Measurements from ENCODE around the gene F7.

The F7 gene

DNA sequence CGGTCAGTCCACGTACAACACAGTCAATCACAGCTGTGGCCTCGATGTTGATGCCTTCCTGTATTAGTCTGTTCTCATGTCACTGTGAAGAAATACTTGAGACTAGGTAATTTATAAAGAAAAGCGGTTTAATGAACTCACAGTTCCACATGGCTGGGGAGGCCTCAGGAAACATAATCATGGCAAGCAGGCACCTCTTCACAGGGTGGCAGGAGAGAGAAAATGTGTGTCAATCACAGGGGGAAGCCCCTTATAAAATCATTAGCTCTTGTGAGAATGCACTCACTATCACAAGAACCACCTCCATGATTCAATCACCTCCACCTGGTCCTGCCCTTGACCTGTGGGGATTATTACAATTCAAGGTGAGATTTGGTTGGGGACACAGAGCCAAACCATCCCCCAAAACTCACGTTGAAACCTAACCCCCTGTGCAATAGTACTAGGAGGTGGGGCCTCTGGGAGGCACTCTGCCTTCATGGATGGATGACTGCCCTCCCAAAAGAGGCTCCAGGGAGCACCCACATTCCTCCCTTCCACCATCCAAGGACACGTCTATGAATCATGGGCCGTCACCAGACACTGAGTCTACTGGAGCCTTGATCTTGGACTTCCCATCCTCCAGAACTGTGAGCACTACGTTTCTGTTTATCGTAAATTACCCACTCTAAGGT lies 50.5 kb downstream of the F7 start:
- Histone ChIP-seq H3K36me3 (ENCODE audit: control insufficient read depth in 1 of 2, insufficient read depth in 2 of 2, low read depth in 1 of 2, low read length in 2 of 2) (no peaks in the 10 kb centered on the region), H2AFZ (ENCODE audit: low read depth, low read length) (no peak overlapping the region), H3K14ac (ENCODE audit: low read length in 2 of 2) (no peak overlapping the region), H2BK12ac (ENCODE audit: low read length in 2 of 2) (no peak overlapping the region), H3K79me1 (replicated peaks; ENCODE audit: low read length, poor library complexity, severe bottlenecking) (no peaks in the 10 kb centered on the region), H3K18ac (ENCODE audit: low read depth in 1 of 2, low read length in 2 of 2) (no peak overlapping the region), H4K8ac (ENCODE audit: low read length) (no peak overlapping the region), H3K9me3 (ENCODE audit: control insufficient read depth, low read length) (no peaks in the 10 kb centered on the region), H4K91ac (ENCODE audit: low read length) (no peak overlapping the region), H3K4ac (ENCODE audit: low read depth in 1 of 2, low read length in 2 of 2) (no peak overlapping the region), H2BK15ac (ENCODE audit: low read depth, poor library complexity, severe bottlenecking) (no peak overlapping the region), H3K27me3 (ENCODE audit: control insufficient read depth in 1 of 2, insufficient read depth in 1 of 2, low read length in 2 of 2) (peaks cover 2 to 19% of the 10 kb centered on the region in 2 experiments), H3K4me2 (ENCODE audit: low read length, poor library complexity, severe bottlenecking) (no peak overlapping the region), H2AK5ac (ENCODE audit: low read length, severe bottlenecking) (no peak overlapping the region), H2BK120ac (ENCODE audit: low read depth, low read length) (no peak overlapping the region), H3K27ac (ENCODE audit: low read length, poor library complexity, severe bottlenecking) (no peak overlapping the region), H3K9ac (ENCODE audit: low read length) (no peak overlapping the region), H3K23ac (ENCODE audit: low read length in 2 of 2) (no peak overlapping the region), H3K4me3 (ENCODE audit: insufficient read depth in 1 of 2, low read depth in 1 of 2, low read length in 2 of 2) (no peak overlapping the region), H2BK5ac (ENCODE audit: low read depth, low read length, poor library complexity, severe bottlenecking) (no peak overlapping the region), H3K4me1 (ENCODE audit: control insufficient read depth, insufficient read depth, low read depth, low read length) (peaks cover 23% of the 10 kb centered on the region)
- 92% methylated on average over 9 of the region's 9 CpGs for WGBS
- DNase-seq: no peak

- no peaks in the 10 kb centered on the region for H3K79me1 ChIP-seq (replicated peaks; ENCODE audit: low read length, poor library complexity, severe bottlenecking)
- H4K91ac ChIP-seq (ENCODE audit: low read length): no peak overlapping the region
- no peak overlapping the region for H2BK15ac ChIP-seq (ENCODE audit: low read depth, poor library complexity, severe bottlenecking)
- peaks cover 16% of the 10 kb centered on the region for H3K4me1 ChIP-seq (ENCODE audit: control insufficient read depth, insufficient read depth, low read depth, low read length)
- H3K4me3 ChIP-seq (ENCODE audit: insufficient read depth in 1 of 2, low read depth in 1 of 2, low read length in 2 of 2): no peak overlapping the region
- no peak overlapping the region for H2AK5ac ChIP-seq (ENCODE audit: low read length, severe bottlenecking)
- H3K9ac ChIP-seq (ENCODE audit: low read length): no peak overlapping the region
- H3K27ac ChIP-seq (ENCODE audit: low read length, poor library complexity, severe bottlenecking): no peak overlapping the region
- H2AFZ ChIP-seq (ENCODE audit: low read depth, low read length): no peak overlapping the region
- H2BK120ac ChIP-seq (ENCODE audit: low read depth, low read length): no peak overlapping the region
- no peak overlapping the region for H3K23ac ChIP-seq (ENCODE audit: low read length in 2 of 2)
- no peak for DNase-seq
- no peak overlapping the region for H3K4me2 ChIP-seq (ENCODE audit: low read length, poor library complexity, severe bottlenecking)
- no peak overlapping the region for H3K14ac ChIP-seq (ENCODE audit: low read length in 2 of 2)
- no peaks in the 10 kb centered on the region for H3K9me3 ChIP-seq (ENCODE audit: control insufficient read depth, low read length)
- H2BK12ac ChIP-seq (ENCODE audit: low read length in 2 of 2): no peak overlapping the region
- no peak overlapping the region for H4K8ac ChIP-seq (ENCODE audit: low read length)
- H3K36me3 ChIP-seq (ENCODE audit: control insufficient read depth in 1 of 2, insufficient read depth in 2 of 2, low read depth in 1 of 2, low read length in 2 of 2): no peaks in the 10 kb centered on the region
- peaks cover 5 to 22% of the 10 kb centered on the region in 2 experiments for H3K27me3 ChIP-seq (ENCODE audit: control insufficient read depth in 1 of 2, insufficient read depth in 1 of 2, low read length in 2 of 2)
- H2BK5ac ChIP-seq (ENCODE audit: low read depth, low read length, poor library complexity, severe bottlenecking): no peak overlapping the region
- WGBS: 78% methylated on average over 12 of the region's 12 CpGs
- no peak overlapping the region for H3K18ac ChIP-seq (ENCODE audit: low read depth in 1 of 2, low read length in 2 of 2)
- H3K4ac ChIP-seq (ENCODE audit: low read depth in 1 of 2, low read length in 2 of 2): no peak overlapping the region
Measured at GRCh38 chr13:113157206-113157928, 51.8 kb downstream of the F7 start.

DNA sequence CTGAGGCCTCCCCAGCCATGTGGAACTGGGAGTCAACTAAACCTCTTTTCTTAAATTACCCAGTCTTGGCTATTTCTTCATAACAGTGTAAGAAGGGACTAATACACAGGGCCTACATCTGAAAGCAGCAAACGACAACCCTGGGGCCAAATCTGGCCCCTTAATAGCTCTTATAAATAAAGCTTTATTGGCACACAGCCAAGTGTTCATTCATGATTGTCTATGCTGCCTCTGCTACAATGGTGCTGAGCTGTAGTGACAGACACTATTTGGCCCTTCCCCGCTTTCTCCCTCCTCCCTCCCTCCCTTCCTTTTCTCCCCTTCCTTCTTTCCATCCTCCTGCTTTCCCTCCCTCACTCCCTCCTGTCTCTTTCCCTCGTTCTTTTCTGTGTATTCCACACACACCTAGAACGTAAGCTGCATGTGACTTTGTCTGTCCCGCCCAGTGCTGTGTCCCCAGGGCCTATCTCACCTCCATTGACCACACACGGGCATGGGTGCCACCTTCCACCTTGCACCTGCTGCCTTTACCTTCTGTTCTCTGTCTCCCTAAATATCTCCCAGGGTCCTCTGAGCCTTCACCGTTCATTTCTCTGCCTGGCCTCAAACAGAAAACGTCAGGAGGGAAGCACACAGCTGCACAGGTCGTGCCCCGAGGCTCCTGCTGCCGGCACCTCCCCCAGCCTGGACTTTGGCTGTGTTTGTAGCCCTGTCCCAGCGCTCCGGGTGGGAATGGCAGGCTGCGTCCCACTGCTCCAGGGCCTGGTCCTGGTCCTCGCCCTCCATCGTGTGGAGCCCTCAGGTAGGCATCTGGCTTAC lies 52.5 kb downstream of the F7 start, which contains the start of gene PROZ:
Gene PROZ, plus strand, starts transcription at position 720 of the 819 bp plus-strand sequence. Its CDS starts 13 bp downstream, at position 733.
- Histone ChIP-seq H3K4me3 (ENCODE audit: insufficient read depth in 1 of 2, low read depth in 1 of 2, low read length in 2 of 2) (no peak within 1 kb of the TSS), H3K14ac (ENCODE audit: low read length in 2 of 2) (peak within 1 kb of the TSS in 1 of 2 experiments; percentile 86), H2BK15ac (ENCODE audit: low read depth, poor library complexity, severe bottlenecking) (no peak within 1 kb of the TSS), H2BK120ac (ENCODE audit: low read depth, low read length) (no peak within 1 kb of the TSS), H2BK12ac (ENCODE audit: low read length in 2 of 2) (peak within 1 kb of the TSS in 1 of 2 experiments; percentile 52), H3K9ac (ENCODE audit: low read length) (no peak within 1 kb of the TSS), H4K8ac (ENCODE audit: low read length) (no peak within 1 kb of the TSS), H3K18ac (ENCODE audit: low read depth in 1 of 2, low read length in 2 of 2) (peak within 1 kb of the TSS in 1 of 2 experiments; percentile 42), H3K27ac (ENCODE audit: low read length, poor library complexity, severe bottlenecking) (no peak within 1 kb of the TSS), H3K9me3 (ENCODE audit: control insufficient read depth, low read length) (no peaks in the 10 kb centered on the region), H3K4me1 (ENCODE audit: control insufficient read depth, insufficient read depth, low read depth, low read length) (peaks cover 14% of the 10 kb centered on the region), H3K27me3 (ENCODE audit: control insufficient read depth in 1 of 2, insufficient read depth in 1 of 2, low read length in 2 of 2) (peaks cover 11 to 26% of the 10 kb centered on the region in 2 experiments), H3K79me1 (replicated peaks; ENCODE audit: low read length, poor library complexity, severe bottlenecking) (no peaks in the 10 kb centered on the region), H3K36me3 (ENCODE audit: control insufficient read depth in 1 of 2, insufficient read depth in 2 of 2, low read depth in 1 of 2, low read length in 2 of 2) (no peaks in the 10 kb centered on the region), H3K23ac (ENCODE audit: low read length in 2 of 2) (no peak within 1 kb of the TSS), H2BK5ac (ENCODE audit: low read depth, low read length, poor library complexity, severe bottlenecking) (no peak within 1 kb of the TSS), H2AFZ (ENCODE audit: low read depth, low read length) (no peak within 1 kb of the TSS), H3K4me2 (ENCODE audit: low read length, poor library complexity, severe bottlenecking) (no peak within 1 kb of the TSS), H3K4ac (ENCODE audit: low read depth in 1 of 2, low read length in 2 of 2) (no peak within 1 kb of the TSS), H2AK5ac (ENCODE audit: low read length, severe bottlenecking) (no peak within 1 kb of the TSS), H4K91ac (ENCODE audit: low read length) (peak within 1 kb of the TSS; percentile 34)
- WGBS: 65% methylated on average over 16 of the region's 16 CpGs
- no peak for DNase-seq

- no peak overlapping the region for H2AFZ ChIP-seq (ENCODE audit: low read depth, low read length)
- H4K91ac ChIP-seq (ENCODE audit: low read length): peak overlapping the region; percentile 34
- H2BK120ac ChIP-seq (ENCODE audit: low read depth, low read length): no peak overlapping the region
- no peak overlapping the region for H2AK5ac ChIP-seq (ENCODE audit: low read length, severe bottlenecking)
- H3K4me2 ChIP-seq (ENCODE audit: low read length, poor library complexity, severe bottlenecking): no peak overlapping the region
- no peaks in the 10 kb centered on the region for H3K36me3 ChIP-seq (ENCODE audit: control insufficient read depth in 1 of 2, insufficient read depth in 2 of 2, low read depth in 1 of 2, low read length in 2 of 2)
- 92% methylated on average over 6 of the region's 7 CpGs for WGBS
- H4K8ac ChIP-seq (ENCODE audit: low read length): no peak overlapping the region
- H3K9me3 ChIP-seq (ENCODE audit: control insufficient read depth, low read length): no peaks in the 10 kb centered on the region
- no peak overlapping the region for H3K23ac ChIP-seq (ENCODE audit: low read length in 2 of 2)
- peaks cover 10% of the 10 kb centered on the region for H3K4me1 ChIP-seq (ENCODE audit: control insufficient read depth, insufficient read depth, low read depth, low read length)
- H2BK12ac ChIP-seq (ENCODE audit: low read length in 2 of 2): no peak overlapping the region
- no peak overlapping the region for H3K4me3 ChIP-seq (ENCODE audit: insufficient read depth in 1 of 2, low read depth in 1 of 2, low read length in 2 of 2)
- no peak overlapping the region for H3K9ac ChIP-seq (ENCODE audit: low read length)
- no peak overlapping the region for H3K14ac ChIP-seq (ENCODE audit: low read length in 2 of 2)
- no peak overlapping the region for H2BK5ac ChIP-seq (ENCODE audit: low read depth, low read length, poor library complexity, severe bottlenecking)
- no peak for DNase-seq
- peaks cover 17 to 32% of the 10 kb centered on the region in 2 experiments for H3K27me3 ChIP-seq (ENCODE audit: control insufficient read depth in 1 of 2, insufficient read depth in 1 of 2, low read length in 2 of 2)
- no peak overlapping the region for H3K27ac ChIP-seq (ENCODE audit: low read length, poor library complexity, severe bottlenecking)
- H3K4ac ChIP-seq (ENCODE audit: low read depth in 1 of 2, low read length in 2 of 2): no peak overlapping the region
- H3K18ac ChIP-seq (ENCODE audit: low read depth in 1 of 2, low read length in 2 of 2): no peak overlapping the region
- no peak overlapping the region for H2BK15ac ChIP-seq (ENCODE audit: low read depth, poor library complexity, severe bottlenecking)
- no peaks in the 10 kb centered on the region for H3K79me1 ChIP-seq (replicated peaks; ENCODE audit: low read length, poor library complexity, severe bottlenecking)
Measured at GRCh38 chr13:113158946-113159345, 53.4 kb downstream of the F7 start.

Data from mesenchymal stem cell (in vitro differentiated cells and primary cell).